ENCODE data around the gene FCHSD1.

DNA sequence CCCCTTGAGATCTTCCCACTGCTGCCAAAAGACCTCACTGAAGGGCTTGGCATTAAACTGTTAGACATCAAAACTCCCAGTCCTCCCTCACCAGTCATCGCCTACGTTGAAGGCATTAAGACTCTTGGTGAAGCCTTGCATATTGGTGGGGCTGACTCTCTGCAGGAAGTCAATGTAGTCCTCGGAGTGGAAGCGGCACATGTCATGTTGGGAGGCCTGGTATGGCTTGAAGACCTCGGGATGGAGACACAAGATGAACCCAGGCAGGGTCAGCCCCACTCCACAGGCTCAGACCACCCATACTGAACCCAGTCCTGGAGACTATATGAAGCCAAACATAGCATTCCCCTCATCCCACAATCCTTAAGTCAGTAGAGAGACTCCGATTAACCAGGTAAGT lies 16.5 kb downstream of the FCHSD1 start:
- TF ChIP-seq, protein P1, sequence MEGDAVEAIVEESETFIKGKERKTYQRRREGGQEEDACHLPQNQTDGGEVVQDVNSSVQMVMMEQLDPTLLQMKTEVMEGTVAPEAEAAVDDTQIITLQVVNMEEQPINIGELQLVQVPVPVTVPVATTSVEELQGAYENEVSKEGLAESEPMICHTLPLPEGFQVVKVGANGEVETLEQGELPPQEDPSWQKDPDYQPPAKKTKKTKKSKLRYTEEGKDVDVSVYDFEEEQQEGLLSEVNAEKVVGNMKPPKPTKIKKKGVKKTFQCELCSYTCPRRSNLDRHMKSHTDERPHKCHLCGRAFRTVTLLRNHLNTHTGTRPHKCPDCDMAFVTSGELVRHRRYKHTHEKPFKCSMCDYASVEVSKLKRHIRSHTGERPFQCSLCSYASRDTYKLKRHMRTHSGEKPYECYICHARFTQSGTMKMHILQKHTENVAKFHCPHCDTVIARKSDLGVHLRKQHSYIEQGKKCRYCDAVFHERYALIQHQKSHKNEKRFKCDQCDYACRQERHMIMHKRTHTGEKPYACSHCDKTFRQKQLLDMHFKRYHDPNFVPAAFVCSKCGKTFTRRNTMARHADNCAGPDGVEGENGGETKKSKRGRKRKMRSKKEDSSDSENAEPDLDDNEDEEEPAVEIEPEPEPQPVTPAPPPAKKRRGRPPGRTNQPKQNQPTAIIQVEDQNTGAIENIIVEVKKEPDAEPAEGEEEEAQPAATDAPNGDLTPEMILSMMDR (IDR thresholded peaks at IDR 0.05; ENCODE audit: insufficient read depth, low read length): no peak
- TF ChIP-seq, protein P2, sequence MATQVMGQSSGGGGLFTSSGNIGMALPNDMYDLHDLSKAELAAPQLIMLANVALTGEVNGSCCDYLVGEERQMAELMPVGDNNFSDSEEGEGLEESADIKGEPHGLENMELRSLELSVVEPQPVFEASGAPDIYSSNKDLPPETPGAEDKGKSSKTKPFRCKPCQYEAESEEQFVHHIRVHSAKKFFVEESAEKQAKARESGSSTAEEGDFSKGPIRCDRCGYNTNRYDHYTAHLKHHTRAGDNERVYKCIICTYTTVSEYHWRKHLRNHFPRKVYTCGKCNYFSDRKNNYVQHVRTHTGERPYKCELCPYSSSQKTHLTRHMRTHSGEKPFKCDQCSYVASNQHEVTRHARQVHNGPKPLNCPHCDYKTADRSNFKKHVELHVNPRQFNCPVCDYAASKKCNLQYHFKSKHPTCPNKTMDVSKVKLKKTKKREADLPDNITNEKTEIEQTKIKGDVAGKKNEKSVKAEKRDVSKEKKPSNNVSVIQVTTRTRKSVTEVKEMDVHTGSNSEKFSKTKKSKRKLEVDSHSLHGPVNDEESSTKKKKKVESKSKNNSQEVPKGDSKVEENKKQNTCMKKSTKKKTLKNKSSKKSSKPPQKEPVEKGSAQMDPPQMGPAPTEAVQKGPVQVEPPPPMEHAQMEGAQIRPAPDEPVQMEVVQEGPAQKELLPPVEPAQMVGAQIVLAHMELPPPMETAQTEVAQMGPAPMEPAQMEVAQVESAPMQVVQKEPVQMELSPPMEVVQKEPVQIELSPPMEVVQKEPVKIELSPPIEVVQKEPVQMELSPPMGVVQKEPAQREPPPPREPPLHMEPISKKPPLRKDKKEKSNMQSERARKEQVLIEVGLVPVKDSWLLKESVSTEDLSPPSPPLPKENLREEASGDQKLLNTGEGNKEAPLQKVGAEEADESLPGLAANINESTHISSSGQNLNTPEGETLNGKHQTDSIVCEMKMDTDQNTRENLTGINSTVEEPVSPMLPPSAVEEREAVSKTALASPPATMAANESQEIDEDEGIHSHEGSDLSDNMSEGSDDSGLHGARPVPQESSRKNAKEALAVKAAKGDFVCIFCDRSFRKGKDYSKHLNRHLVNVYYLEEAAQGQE (IDR thresholded peaks at IDR 0.05; ENCODE audit: insufficient replicate concordance, low read depth): no peak
- TF ChIP-seq POLR2AphosphoS5 (IDR thresholded peaks at IDR 0.05; ENCODE audit: low read depth): no peak
- no peak for TF ChIP-seq SPI1 (IDR thresholded peaks at IDR 0.05; ENCODE audit: borderline replicate concordance, low read depth)
- no peak for TF ChIP-seq GABPA (IDR thresholded peaks at IDR 0.05; ENCODE audit: low read depth)
